Fibroblast of skin of scalp (primary cell): ENCODE data around the gene RCAN1.
"Not testable (repeated sequence)": the region's sequence is repeated elsewhere in the genome, so short reads cannot be mapped to it uniquely, and the experiment has no call there.

Source experiments
- DNase-seq: peaks from one replicate; pipeline ENCODE4 v3.0.0-alpha.2; 2013

The RCAN1 gene

GRCh38 chr21:34621434-34622350, 6.8 kb upstream of the RCAN1 start:
- DNase-seq, result no peak

- no peak for DNase-seq
Measured at GRCh38 chr21:34619841-34620665, 5.1 kb upstream of the RCAN1 start.

- DNase-seq, result no peak
Measured at GRCh38 chr21:34618941-34619340, 4.0 kb upstream of the RCAN1 start.

- no peak for DNase-seq
Measured at GRCh38 chr21:34617753-34618339, 2.9 kb upstream of the RCAN1 start.

GRCh38 chr21:34615487-34615814, 538 bp upstream of the RCAN1 start:
- no peak for DNase-seq

GRCh38 chr21:34613679-34614627, 960 bp downstream of the RCAN1 start:
- peak; percentile 13 for DNase-seq

GRCh38 chr21:34612557-34612956, 2.4 kb downstream of the RCAN1 start:
- DNase-seq, result no peak

- DNase-seq, result no peak
Measured at GRCh38 chr21:34612056-34612455, 2.9 kb downstream of the RCAN1 start.

- no peak for DNase-seq
Measured at GRCh38 chr21:34611528-34611927, 3.4 kb downstream of the RCAN1 start.

GRCh38 chr21:34609933-34610549, 4.9 kb downstream of the RCAN1 start:
- DNase-seq, result no peak

GRCh38 chr21:34609244-34609932, 5.5 kb downstream of the RCAN1 start:
- no peak for DNase-seq

- DNase-seq, result not testable (repeated sequence)
Measured at GRCh38 chr21:34607376-34607775, 7.5 kb downstream of the RCAN1 start.

GRCh38 chr21:34606621-34607020, 8.3 kb downstream of the RCAN1 start:
- DNase-seq, result no peak

- DNase-seq, result no peak
Measured at GRCh38 chr21:34606051-34606450, 8.9 kb downstream of the RCAN1 start.

GRCh38 chr21:34604956-34605355, 10.0 kb downstream of the RCAN1 start:
- DNase-seq, result not testable (repeated sequence)

GRCh38 chr21:34604556-34604955, 10.4 kb downstream of the RCAN1 start:
- DNase-seq, result no peak

- no peak for DNase-seq
Measured at GRCh38 chr21:34603710-34604057, 11.2 kb downstream of the RCAN1 start.

- peak; percentile 72 for DNase-seq
Measured at GRCh38 chr21:34603002-34603709, 11.8 kb downstream of the RCAN1 start.

GRCh38 chr21:34602061-34602460, 12.9 kb downstream of the RCAN1 start:
- DNase-seq, result no peak

GRCh38 chr21:34599534-34600101, 15.3 kb downstream of the RCAN1 start:
- DNase-seq, result no peak
